NCI-H2171 (cell line): Measurements from ENCODE around the gene HOXC12.
A peak's percentile ranks its signal among the peaks of the same experiment; 100 is the strongest.

ENCODE experiments used
- DNase-seq: peaks from one replicate; lab custom pipeline; 2025; lab: John Stamatoyannopoulos, UW

The HOXC12 gene

DNA sequence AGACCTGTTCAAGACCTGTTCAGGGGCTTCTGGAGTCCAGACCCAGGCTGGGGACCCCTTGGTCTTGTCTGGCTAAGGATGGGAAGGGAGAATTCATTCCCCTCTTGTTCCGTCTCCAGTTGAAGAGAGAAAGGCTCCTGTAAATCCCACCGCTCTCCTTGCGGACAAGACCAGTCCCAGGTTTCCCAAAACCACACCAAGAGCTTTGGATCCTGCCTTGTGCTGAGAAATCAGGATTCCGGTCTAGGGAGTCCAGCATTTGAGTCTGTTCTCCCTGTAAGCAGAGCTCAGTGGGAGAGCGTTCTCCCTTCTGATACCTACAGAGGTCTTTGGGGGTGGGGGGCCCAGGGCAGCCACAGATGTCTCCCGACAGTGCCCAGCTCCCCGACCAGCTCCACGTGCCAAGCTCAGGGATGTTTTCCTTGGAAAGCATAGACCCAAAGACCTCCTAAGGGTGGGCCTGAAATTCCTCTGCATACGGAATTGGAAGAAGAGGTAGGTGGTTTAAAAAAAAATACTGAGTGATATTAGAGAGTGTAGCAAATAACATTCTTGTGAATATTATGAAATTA lies 14.2 kb upstream of the HOXC12 start:
- no peak for DNase-seq

DNA sequence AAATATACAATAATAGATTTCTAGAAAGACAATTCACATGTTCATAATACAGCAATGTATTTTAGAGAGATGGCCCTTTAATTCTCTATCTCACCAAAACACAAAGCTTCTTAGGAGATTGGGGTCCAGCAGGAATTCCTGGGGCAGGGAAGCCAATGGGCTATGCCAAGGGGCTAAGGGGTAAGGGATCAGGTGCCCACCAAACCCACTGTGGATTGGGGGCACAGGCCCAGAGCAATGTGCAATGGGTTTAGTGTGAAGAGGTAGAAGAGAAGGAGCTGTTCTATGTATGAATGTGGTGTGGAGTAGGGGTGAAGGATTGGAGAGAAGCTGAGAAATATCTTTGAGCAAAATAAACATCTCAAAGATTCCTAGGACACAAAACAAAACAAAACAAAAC lies 13.5 kb upstream of the HOXC12 start:
- DNase-seq, result no peak

DNA sequence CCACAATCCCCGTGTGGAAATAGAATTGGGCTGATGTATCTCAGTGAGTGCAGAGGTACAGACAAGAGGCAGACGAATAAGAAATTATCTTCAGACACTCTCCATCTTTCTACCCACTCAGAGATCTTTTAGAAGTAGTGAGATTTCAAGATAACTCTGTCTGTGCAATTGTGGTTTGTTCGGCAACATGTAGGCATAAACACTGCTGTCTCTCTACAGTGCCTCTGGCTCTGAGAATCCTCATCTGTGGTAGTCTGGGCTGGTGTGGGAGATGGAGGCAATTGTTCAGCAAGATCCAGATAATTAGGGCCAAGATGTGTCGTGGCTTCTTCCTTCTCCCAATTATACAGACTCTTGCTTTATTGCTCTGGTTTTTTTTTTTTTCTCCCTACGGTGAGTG lies 13.0 kb upstream of the HOXC12 start:
- no peak for DNase-seq

DNA sequence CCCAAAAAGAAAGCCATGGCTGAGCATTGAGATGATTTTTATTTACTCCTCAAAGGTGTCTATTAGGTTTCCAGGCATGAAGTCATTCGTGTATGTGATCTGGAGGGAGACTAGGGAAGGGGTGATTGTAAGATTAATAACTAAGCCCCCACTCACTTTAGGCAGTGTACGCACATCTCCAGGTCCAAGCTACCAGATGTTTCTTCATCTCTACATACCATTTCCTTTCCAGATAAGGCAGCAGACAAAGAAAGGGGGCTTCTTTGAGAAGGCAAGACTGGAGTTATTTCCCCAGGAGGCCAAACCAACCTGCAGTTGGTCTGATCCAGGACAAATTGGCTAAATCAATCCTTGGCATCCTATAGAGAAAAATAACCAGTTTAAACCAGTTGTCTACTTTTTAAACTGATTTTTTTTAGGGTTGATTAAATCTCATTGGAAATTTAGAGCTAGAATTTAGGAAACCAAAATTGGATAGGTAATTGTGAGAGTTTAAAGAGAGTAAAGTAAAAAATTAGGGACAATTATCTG lies 12.2 kb upstream of the HOXC12 start:
- DNase-seq, result no peak

DNA sequence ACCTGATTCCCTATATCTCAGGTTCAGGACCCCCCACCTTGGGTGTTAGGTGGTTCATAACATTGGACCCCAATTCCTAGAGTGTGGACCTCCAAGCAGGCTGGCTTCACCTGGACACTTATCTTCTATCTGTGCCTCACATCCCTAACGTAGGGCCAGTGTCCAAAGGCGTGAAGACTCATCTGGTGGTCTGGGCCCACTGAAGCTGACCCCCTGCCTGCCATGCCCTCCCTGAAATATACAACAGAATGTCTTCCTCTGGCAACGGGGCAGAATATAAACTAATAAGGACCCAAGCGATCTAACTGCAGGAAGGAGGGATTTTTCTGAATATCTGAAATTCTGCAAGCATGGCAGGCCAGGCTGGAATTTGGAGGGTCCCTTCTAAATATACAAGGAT lies 10.5 kb upstream of the HOXC12 start:
- DNase-seq, result no peak

DNA sequence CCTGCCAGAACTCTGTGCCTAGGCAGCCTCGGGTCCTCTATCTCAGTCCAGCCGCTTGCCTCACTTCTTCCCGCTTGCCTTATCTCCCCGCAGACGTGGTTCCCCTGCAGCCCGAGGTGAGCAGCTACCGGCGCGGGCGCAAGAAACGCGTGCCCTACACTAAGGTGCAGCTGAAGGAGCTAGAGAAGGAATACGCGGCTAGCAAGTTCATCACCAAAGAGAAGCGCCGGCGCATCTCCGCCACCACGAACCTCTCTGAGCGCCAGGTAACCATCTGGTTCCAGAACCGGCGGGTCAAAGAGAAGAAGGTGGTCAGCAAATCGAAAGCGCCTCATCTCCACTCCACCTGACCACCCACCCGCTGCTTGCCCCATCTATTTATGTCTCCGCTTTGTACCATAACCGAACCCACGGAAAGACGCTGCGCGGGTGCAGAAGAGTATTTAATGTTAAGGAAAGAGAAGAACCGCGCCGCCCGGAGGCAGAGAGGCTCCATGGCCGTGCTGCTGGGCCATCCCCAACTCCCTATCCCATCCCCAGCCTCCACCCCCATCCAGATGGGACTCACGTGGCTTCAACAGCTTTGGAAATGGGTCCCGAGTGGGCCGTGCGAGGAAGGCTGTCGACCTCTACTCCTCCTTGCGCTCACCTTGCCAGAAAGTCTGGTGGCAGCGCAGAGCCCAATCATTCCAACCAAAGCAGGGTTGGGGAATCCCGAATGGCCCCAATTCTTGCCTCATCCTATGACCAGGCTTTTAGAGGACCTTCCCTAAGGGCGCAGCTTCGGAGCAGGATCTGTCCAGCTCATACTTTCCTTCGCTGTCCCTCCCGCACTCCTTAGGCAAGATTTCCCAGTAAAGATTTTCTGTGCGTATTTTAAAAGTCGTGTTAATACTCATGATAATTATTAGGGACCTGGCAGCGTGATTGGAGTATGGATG lies 9.5 kb upstream of the HOXC12 start:
- DNase-seq, result no peak

DNA sequence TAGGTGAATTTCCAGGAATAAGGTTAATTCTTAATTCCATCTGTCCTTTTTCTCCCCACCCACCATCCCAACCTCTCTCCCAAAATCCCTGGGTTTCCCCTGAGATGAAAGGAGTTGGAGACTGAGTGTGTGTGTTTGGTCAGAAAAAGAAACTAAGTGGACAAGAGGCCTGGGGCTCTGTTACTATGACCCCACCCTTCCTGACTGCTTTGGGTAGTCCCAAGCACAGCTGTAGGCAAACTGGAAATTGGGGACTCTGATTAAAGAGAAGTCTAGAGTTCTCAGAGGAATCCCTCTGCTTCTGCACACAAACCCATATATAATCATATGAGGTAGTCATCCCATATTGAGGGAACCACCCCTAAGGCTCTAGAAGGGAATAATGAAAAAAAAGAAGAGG lies 7.0 kb upstream of the HOXC12 start:
- no peak for DNase-seq

DNA sequence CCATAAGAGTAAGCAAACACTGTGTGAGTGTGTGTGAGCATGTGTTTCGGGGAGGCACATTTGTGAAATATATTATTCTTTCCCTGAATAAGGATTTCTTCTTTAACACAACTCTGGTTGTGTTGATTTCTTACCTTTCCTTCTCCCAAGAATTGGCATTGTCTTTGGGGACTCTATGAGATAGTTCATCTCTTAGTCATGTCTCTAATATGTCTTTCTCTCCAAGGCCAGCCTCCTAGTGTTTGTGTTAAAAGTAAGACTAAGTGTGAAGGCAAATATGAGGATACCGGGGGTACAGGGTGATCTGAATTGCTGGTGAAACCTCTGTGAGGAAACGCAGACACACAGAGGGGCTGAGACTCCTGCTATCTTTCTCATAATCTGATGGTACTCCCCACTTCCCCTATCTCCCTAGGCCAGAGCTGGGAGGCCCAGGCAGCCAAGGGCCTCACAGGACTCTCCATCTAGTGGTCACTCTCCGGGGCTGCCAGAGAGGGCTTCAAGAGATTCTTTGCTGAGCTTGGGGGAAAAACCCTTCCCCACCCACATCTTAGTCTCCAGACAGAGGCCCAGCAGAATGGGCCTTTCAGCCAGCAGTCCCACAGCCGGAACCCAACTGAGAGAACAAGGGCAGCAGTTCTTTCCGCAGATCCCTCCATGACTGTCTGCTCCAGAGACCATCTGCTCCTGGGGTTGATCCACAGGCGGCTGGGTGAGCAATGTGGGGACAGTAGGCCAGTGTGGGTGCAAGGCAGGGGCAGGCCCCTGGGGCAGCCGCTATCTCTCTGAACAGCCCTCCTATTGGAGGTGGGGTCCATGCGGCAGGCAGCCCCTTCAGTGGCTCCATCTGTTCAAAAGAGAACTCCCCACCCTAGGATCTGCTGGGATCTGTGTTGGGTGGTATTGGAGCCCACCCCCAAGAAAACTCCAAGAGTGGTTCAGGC lies 5.8 kb upstream of the HOXC12 start:
- no peak for DNase-seq

DNA sequence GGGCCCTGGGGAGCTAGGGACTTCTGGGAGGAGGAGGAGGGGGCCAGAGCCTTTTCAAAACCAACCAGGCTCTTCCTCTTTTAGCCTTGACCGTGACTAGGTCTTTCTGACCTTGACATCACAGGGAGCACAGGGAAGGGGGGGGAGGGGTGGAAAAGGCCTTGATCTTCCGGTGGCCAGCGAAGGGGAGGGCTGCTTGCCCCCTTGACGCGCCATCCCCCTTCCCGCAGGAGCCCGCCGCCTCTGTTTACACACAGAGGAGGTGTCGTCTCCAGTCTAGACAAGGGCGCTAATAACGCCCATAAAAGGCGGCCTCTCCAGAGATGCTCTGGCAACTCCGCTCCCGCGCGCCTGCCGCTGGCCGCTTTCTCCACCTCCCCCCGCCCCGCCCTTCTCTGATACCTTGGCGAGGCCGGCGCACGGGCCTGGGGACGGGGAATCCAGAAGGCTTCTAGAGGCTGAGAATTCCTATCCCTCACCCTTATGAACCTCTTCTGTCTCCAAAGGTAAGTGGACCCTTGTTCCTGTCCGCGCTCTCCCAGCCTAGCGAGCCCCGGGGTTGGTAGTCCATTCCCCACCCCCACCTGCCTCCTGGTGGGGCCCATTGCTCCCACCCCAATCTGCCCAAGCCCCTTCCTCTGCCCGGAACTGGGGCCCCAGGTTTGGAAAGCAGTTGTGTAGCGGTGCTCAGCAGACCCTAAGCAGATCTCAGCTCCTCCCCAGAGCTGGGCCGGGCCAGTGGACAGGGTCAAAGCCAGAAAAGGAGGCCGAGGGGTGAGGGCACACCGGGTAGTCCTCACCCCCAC lies 4.9 kb upstream of the HOXC12 start:
- DNase-seq, result peak; percentile 3

DNA sequence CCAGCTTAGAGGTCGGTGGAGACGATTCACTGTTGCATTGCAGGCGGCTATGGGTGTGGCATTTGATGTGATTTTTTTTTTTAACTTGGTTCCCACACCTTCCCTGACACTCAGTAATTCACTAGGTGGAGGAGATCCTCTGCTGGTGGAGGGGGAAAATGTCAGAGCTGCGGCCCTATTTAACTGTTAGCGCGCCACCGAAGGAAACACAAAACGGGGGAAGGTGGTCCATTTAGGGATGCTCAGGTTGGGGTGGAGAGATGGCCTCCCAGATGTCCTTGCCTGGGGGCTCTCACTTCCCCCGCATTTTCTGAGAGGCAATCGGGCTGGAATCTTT lies 4.3 kb upstream of the HOXC12 start:
- DNase-seq, result no peak

DNA sequence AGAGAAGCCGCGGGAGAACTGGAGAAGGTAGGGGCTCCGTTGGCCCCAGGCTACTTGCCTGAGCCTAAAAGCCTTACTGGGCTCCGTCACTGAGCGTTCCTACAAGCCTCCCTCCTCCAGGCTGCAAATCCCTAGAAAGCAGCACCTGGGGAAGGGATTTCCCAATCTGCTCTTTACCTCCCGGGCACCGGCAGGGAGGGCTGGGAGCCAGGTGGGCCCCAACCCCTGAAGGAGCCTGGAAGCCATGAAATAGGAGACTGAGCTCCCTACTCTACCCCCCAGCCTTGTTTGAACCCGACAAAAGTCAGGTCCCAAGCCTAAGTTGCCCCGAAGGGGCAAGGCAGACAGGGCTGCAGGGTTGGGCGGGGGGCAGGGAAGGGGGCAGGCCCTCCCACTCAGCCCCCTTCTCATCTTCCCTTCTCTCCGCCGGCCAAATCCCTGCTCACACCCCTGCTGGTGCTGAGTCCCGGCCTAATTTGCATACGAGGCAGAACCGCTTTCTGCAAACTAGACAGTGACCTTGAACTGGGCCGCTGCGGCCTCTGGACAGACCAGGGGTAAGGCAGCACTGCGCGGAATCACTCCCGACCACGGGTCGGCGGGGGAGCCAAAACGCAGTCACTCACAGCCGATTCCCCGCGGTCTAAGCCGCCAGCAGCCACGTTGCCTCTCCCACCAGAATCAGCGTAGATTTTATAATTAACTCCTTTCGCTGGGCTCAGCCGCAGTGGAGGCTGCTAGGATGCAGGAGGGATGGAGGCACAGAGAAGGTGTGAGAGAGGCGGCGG lies 3.7 kb upstream of the HOXC12 start:
- DNase-seq, result no peak

DNA sequence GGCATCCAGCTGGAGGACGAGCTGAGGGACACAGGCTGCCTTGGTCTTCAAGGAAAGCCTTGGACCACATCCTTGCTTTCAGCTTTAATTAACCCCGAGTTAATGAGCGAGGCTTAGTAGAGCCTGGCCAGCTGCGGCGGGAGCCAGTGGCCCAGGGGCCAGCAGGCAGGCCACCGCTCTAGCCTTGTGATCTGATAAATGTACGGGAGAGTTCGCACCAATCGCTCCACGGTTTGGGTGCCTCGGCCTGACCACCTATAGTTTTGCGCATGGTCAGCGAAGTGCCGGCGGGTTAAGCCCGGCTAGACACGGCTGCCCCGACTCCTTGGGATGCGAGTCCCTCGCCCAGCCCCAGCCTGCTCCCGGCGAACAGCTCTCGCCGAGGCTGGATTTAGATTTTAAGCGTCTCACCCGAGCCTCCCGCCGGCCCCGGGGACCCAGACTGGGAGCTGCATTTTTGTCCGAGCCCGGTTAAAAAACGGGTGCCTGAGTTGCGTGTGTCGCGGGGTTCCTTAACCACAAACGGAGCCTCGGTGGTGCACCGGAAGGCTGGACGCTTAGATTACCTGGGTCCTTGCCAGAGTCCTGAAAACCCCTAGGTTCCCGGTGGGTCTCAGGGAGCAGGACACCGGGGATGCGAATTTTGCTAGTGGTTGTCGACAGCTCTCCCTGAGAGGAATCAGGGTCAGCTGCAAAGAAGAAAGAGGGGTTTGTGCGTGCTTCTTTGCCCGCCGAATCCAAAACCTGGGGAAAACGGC lies 2.9 kb upstream of the HOXC12 start:
- no peak for DNase-seq

DNA sequence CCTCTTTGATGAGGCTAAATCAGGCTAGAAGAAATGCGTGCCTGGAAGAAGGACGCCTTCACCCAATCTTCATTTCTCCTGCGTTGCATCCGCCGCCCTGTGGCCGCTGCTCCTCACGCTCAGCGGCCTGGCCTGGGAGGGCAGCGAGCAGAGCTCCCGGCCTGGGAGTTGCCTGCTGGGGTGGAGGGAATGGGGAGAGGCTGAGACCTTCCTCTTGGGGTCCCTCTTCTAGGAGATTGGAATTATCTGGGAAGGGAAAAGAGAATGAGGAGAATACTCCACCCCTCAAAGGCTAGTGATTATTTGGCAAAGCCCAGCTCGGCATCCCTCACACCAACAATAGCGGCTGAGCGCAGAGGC lies 2.4 kb upstream of the HOXC12 start:
- no peak for DNase-seq

DNA sequence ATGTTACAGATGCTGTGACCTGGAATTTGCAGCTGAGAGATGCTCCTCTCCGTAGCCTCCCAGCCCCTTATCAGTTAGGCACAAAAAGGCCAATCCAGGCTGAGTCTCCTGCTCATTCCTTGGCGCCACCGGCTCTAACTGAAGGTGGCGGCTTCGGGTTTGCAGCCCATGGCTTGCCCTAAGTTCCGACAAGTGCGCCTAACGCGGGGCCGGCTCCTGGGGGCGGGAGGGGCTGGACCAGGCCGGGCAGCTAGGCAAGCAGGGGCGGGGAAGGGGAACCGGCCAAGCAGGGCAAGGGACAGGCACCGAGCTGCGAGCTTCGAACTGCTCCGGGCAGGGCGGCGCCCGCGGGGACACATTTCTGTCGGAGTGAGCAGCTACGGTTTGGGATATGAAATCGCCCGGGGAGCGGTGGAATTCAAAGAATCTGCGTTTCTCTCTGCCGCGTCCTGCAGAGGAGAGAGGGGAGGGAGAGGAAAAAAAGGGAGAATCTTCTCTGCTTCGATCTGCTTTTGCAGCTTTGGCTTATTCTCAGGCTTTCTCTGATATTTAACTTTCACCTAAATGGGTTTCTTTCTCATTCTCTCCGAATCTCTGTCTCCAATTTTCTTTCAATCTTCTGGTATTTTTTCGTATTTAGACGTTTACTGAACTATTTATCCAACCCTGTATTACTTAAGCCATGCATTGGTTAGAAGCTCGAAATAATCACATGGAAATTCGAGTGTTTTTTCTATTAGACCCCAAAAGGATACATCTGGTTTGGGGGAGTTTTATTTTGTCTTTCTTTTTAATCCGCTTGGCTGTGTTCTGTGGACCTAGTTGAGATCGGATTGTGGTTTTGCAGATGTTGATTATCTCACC lies 1.6 kb upstream of the HOXC12 start:
- DNase-seq, result no peak

DNA sequence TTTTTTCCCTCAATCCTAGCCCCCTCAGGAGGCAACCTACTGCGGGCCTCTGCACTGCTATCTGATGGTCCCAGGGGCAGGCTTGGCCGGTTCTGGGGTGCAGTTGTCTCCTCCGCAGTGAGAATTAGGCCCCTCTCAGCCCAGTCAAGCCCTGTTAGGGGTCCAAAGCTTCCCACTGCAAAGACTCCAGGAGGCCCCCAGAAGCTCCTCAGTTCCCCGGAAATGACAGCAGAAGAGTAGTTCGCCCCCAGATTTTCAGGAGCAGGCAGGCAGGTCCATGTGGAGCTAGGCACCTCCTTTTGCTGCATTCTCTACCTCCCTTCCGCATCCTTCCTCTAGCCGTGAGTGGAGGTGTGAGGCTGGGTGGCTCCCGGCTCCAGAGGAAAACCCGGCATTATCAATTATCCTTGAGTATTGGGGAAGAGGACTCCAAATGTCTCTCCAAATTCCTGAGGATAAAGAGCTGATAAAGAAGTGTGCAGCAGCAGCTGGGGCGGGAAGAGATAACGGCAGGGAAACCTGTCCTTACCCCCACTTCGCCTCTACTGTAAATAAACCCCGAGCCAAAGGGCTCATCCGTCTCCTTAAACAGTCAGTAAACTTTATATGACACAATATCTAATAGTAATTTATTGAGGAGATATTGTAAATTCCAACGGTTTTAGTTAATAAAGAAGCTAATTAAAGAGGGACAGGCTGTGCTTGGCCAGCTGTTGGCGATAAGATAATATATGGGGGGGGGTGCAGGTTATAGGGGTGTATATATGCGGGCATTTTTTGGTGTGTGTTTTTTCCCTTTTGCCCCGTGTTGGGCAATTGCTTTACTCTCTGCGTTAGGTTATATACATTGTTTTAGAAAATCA lies 641 bp upstream of the HOXC12 start:
- no peak for DNase-seq

DNA sequence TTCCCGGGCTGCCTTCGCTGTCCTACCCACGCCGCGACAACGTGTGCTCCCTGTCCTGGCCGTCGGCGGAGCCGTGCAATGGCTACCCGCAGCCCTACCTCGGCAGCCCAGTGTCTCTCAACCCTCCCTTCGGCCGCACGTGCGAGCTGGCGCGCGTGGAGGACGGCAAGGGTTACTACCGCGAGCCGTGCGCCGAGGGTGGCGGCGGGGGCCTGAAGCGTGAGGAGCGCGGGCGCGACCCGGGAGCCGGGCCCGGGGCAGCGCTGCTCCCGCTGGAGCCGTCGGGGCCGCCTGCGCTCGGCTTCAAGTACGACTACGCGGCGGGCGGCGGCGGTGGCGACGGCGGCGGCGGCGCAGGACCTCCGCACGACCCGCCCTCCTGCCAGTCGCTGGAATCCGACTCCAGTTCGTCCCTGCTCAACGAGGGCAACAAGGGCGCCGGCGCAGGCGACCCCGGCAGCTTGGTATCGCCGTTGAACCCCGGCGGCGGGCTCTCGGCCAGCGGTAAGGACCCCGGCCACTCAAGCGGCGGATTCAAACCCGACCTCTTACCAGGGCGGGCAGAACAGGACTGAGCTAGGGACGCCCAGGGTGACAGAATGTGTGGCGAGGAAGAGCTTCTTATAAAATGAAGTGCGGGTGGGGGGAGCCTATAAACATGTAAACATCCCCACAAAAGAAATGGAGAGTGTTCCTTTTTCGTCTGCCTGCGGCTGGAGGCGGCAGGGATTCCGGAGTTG lies 503 bp downstream of the HOXC12 start:
- DNase-seq, result no peak

DNA sequence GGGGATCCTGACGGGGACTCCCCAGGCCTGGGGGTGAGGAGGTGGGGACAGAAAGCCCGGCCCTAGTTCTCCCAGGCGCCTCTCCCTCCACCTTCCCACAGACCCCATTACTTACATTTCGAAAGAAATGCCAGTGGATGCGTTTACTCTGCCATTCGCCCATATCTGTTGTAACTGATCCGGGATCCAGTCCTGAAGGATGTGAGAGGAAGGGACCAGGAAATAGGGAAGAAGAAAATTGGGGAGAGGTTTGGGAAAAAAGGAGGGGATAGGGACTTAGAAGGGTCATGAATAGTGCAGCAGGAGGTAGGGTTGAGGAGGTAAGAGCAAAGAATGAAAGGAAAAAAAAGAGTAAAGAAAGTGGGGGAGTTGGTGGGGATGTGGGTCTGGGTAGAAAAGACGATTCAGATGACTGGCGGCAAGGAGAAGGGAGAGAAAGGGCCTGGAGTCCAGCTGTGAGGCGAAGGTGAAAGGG lies 1.1 kb downstream of the HOXC12 start:
- DNase-seq, result no peak
